GM13976 (cell line): ENCODE measurements around the gene NEU4.

Experiments used
- DNase-seq: peaks from one replicate; pipeline ENCODE4 v3.0.0; 2012; ENCODE audit warnings: low spot score
- in situ Hi-C: fragments of 300-500 bp; cut with MboI; formaldehyde crosslinking; loops from one replicate; pipeline ENCODE4 v1.12.0; 2022; ENCODE audit warnings: low sequenced_read_pairs, mixed read lengths, inconsistent platforms; ENCODE audit not compliant: unreplicated experiment
- TF ChIP-seq, protein P1 (sequence below): IDR thresholded peaks from 2 replicates; pipeline ENCODE4 v1.5.1; 2012; ENCODE audit warnings: borderline replicate concordance, mild to moderate bottlenecking; ENCODE audit not compliant: insufficient read depth; ENCODE audit errors: extremely low read depth, missing control alignments, control extremely low read depth

Gene NEU4

GRCh38 chr2:241862775-241863535 is 54.0 kb downstream of the NEU4 start:
- TF ChIP-seq, protein P1, sequence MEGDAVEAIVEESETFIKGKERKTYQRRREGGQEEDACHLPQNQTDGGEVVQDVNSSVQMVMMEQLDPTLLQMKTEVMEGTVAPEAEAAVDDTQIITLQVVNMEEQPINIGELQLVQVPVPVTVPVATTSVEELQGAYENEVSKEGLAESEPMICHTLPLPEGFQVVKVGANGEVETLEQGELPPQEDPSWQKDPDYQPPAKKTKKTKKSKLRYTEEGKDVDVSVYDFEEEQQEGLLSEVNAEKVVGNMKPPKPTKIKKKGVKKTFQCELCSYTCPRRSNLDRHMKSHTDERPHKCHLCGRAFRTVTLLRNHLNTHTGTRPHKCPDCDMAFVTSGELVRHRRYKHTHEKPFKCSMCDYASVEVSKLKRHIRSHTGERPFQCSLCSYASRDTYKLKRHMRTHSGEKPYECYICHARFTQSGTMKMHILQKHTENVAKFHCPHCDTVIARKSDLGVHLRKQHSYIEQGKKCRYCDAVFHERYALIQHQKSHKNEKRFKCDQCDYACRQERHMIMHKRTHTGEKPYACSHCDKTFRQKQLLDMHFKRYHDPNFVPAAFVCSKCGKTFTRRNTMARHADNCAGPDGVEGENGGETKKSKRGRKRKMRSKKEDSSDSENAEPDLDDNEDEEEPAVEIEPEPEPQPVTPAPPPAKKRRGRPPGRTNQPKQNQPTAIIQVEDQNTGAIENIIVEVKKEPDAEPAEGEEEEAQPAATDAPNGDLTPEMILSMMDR, result no peak
- no peak for DNase-seq
- in situ Hi-C loops, result no loop called here

DNA sequence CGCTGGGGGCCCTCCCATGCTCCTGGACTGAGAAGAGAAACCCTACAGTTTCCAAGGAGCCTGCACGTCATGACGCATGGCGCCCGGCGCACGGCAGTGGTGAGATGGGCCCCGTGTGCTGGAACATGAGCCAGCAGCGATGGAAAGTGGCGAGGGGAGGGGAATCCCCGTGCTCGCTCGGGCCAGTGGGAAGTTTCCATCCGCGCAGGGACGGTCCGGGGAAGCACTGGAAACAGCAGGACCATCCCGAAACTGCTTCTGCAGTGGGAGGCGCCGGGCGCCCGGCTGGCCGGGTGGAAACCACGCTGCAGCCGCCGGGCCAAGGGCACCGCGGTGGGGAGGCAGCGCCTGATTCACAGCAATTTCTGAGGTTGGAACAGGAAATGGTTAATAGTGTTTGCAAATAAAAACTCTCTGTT is 54.6 kb downstream of the NEU4 start:
- TF ChIP-seq, protein P1, result no peak
- DNase-seq, result peak; percentile 73
- in situ Hi-C loops, result no loop called here

DNA sequence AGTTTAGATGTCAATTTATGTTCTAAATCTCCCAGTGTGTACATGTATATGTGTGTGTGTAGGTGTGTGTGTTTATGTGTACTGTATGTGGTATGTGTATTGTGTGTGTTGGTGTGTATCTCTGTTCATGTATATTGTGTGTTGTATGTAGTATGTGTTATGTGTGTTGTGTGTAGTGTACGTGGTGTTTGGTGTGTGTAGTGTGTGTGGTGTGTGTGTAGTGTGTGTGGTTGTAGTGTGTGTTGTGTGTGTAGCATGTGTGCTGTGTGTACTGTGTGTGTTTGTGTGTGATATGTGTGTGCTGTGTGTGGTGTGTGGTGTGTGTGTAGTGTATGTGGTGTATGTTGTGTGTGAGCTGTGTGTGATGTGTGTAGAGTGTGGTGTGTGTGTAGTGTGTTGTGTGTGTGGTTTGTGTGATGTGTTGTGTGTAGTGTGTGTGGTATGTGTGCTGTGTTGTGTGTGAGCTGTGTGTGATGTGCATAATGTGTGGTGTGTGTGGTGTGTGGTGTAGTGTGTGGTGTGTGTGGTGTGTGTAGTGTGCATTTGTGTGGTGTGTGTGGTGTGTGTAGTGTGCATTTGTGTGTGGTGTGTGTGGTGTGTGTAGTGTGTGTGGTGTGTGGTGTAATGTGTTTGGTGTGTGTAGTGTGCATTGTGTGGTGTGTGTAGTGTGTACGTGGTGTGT is 55.3 kb downstream of the NEU4 start:
- DNase-seq, result no peak
- TF ChIP-seq, protein P1, result no peak
- in situ Hi-C loops, result no loop called here

GRCh38 chr2:241864850-241865213 is 55.8 kb downstream of the NEU4 start:
- in situ Hi-C loops, result no loop called here
- TF ChIP-seq, protein P1, result no peak
- DNase-seq, result no peak

DNA sequence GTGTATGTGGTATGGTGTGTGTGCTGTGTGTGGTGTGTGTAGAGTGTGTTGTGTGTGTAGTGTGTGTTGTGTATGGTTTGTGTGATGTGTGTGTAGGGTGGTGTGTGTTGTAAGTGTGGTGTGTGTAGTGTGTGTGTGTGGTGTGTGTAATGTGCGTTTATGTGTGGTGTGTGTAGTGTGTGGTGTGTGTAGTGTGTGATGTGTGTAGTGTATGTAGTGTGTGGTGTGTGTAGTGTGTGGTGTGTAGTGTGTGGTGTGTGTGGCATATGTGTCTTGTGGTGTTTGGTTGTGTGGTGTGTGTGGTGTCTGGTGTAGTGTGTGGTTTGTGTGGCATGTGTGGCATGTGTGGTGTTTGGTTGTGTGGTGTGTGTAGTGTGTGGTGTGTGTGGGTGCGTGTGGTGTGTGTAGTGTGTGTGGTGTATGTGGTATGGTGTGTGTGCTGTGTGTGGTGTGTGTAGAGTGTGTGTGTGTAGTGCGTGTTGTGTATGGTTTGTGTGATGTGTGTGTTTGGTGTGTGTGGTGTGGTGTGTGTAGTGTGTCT is 56.5 kb downstream of the NEU4 start:
- in situ Hi-C loops, result no loop called here
- DNase-seq, result no peak
- TF ChIP-seq, protein P1, result no peak

DNA sequence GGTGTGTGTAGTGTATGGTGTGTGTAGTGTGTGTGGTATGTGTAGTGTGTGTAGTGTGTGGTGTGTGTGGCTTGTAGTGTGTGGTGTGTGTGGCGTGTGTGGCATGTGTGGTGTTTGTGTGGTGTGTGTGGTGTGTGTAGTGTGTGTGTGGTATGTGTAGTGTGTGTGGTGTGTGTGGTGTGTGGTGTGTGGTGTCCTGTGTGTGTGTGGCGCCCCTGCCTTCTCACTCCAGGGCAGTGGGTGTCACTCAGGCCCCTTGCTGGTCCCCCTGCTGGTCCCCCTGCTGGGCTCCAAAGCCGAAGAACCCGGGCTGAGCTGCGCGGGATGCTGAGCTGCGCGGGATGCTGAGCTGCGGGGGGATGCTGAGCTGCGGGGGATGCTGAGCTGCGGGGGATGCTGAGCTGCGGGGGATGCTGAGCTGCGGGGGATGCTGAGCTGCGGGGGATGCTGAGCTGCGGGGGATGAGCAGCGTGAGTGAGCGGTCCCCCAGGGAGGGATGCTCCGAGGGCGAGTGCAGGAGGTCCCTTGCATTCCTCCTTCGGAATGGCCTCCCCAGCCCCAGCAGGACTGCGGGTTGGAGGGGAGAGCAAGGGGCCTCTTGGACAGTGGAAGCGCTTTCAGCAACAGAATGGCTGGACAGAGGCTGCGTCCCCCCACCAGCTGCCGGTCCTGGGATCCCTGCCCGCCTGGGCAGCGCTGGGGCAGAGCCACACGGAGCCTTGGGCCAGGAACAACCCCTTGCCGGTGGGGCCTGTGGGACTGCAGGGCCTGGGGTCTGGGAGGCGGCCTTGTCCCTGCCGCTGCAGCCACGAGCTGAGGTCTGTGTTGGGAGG is 57.2 kb downstream of the NEU4 start:
- in situ Hi-C loops, result no loop called here
- TF ChIP-seq, protein P1, result no peak
- DNase-seq, result no peak
